ENCODE results near the gene SMAD3. TPM values are rescaled to one million over a fixed set of nuclear protein-coding genes. Genes with fewer than 3 reads are reported as not detected.

The SMAD3 gene
- total RNA-seq, 1 donor from 2014 or later, result 34.6 TPM

DNA sequence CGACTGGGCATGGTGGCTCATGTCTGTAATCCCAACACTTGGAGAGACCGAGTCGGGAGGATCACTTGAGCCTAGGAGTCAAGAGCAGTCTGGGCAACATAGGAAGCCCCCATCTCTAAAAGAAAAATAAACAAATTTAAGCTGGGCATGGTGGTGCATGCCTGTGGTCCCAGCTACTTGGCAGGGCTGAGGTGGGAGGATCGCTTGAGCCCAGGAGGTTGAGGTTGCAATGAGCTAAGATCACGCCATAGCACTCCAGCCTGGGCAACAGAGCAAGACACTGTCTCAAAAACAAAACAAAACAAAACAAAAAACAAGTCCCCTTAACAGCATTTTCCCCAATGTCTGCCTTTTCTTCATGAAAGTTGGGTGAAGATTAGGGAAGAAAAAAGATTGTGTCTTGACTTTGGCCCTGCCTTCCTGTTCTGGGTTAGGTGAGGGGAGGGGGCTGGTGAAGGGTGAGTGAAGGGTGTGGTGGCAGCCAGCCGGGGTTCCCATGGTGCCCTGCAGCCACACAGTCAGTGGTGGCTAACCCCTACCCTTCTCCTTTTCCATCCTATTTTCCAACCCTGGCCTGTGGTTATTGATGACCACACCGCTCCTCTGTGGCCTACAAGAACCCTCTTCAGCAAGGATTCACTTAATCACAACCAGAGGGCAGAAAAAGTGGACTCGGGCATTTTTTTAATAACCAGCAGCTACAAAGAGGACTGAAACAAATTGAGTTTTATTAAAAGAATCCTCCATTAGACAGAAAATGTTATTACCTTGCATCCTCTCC is 28.4 kb upstream of the SMAD3 start:
- DNase-seq, result no peak

DNA sequence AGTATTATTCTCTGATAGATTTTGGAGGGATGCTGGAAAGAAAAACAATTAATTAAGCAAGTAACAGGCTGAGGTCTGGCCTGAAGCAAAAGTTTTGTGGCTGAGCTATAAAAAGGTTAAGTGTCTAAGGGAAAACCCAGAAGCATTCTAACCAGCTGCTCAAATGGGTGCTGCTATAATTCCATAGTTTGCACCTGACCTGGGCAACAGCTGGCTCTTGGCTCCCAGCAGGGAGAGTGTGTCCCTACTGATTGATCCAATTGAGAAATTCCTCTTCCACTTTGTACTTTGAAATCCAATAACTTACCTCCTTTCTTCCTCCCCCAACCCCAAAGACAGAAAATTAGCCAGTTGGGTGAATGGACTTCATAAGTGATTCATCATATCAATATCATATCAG is 27.7 kb upstream of the SMAD3 start:
- DNase-seq, result no peak

DNA sequence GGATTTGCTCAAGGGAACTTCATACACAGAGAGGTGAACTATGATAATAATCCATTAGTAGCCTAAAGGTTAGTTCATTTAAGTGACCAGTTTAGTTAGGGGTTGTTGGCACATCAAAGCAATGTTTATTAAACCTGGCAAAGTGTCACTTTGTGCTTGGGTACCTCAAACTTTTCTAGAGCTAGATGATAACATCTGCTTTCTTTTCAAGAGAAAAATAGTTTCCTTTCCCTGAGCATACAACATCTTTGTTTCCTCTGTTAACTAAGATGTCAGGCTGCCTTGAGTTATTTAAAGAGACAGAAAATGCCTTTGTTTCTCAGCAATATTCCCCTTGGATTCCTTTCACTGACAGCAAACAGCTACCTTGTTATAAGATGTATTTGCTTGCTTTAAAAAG is 26.7 kb upstream of the SMAD3 start:
- no peak for DNase-seq

DNA sequence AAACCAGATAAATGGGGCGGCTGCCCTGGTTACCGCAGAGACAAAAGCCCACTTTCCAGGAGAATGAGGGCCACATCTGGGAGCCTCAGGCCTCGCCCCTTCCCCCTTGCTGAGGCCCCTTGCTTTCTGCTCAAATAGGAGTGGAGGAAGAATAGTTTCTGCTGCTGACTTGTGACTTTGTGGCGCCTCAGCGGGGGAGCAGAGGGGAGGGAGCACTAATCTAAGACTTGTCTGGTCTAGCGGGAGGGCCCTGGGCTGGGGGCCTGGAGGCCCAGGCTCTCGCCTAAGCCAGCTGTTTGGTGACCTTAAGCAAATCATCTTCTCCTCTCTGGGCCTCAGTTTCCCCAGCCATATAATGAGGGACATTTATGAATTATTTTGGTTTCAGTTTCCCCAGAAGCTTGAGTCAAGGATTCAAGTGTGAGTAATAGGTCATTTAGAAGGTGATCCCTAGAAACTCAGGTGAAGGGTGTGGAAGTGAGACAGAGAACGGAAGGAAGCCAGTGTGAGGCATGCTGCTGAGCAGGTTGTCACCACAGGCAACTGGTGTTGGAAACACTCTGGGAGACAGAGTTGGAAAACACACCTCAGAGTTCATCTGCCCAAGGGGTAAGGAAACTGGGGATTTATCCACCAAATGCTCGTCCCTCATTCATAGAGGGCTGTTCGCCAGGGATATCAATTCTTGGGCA is 25.9 kb upstream of the SMAD3 start:
- DNase-seq, result no peak

DNA sequence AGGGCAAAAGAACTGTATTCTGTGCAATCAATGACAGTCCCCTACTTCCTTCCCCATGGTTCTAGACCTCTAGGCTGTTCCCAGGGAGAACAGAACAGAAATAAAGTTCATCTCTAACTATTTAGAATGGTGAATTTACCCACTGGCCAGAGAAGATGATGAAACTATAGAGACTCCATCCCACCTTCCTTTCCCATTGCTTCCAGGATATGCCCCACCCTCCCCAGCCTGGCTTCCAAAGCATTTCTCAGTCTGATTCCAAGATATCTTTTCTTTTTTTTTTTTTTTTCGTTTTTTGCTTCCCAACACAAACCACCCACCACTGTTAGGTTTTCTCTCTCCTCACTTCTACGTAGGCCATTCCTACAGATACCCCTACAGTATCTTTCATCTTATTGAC is 25.1 kb upstream of the SMAD3 start:
- DNase-seq, result no peak

DNA sequence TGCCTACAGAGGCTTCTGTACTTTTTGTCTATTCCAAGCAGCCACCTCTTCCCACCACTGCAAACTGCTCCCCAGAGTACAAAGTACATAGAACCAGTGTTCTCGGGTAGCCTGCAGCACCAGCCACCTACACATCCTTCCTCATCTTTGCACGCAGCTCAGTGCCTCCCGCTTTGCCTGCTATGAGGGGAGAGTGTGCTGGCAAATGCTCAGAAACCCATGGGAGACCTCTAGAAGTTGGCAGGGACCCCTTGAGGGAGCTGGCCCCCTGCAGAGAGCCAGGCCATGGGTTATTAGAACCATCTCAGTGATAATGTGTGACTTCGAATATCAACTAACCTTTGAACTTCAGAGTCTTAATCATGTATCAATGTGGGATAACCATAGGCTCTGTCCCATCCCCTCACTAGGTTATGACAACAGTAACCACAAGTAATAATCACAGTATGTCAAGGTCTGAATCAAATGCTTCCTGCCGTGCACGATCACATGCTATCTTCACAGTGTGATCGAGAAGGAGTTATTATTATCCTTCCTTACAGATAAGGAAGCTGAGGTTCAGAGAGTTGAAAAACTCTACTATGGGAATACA is 22.8 kb upstream of the SMAD3 start:
- no peak for DNase-seq

DNA sequence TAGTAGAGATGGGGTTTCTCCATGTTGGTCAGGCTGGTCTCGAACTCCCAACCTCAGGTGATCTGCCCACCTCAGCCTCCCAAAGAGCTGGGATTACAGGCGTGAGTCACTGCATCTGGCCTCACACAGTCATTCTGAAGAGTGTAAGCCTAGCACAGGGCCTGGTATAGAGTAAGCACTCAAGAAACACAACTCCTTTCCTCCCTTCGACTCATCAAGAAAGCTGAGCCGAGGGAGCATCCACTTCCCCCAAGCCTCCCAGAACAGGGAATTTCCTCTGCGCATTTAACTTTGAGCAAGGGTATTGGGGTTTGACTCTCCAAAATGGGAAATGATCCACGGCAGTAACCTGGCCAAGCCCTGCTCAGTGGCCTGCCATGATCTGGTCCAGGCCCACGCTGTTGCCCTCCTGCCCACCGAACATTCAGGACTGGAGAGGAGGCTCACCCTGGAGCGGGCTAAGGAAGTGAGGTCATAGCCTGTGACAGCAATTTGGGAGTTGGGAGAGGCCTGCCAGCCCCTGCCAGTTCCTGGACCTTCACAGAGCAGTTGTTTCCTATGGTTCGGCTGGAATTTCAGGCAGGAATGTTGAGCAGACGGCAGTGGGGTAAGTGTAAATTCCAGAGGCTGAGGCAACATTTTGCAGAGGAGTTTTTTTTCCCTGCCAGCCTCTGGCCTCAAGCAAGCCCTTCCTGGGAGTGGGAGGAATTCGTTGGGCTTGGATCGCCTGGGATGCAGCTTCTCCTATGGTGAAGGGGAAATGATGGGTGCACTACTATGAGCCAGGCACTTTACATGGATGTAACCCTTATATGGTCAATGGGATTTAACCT is 21.2 kb upstream of the SMAD3 start:
- DNase-seq, result no peak

DNA sequence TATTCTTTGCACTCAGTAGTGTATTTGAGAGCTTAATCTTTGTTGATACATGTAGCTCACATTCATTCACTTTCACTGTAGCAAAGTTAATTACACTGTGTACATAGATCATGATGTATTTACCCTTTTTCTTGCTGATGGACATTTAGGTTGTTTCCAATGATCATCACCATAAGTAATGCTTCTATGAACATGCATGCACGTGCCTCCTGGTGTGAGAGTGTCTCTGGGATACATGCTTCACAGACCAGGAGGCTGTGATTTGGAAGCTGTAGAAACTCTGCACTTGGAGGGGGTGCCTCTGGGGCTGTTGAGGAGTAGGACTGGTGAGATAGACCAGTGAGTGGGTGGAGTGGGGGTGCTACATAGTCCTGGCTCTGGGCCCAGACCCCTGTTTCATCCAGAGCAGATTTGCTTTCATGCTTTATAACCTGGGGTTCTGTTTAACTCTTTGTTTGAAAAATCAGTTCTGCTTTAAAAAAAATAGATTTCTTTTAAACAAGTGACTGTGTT is 18.2 kb upstream of the SMAD3 start:
- DNase-seq, result no peak

DNA sequence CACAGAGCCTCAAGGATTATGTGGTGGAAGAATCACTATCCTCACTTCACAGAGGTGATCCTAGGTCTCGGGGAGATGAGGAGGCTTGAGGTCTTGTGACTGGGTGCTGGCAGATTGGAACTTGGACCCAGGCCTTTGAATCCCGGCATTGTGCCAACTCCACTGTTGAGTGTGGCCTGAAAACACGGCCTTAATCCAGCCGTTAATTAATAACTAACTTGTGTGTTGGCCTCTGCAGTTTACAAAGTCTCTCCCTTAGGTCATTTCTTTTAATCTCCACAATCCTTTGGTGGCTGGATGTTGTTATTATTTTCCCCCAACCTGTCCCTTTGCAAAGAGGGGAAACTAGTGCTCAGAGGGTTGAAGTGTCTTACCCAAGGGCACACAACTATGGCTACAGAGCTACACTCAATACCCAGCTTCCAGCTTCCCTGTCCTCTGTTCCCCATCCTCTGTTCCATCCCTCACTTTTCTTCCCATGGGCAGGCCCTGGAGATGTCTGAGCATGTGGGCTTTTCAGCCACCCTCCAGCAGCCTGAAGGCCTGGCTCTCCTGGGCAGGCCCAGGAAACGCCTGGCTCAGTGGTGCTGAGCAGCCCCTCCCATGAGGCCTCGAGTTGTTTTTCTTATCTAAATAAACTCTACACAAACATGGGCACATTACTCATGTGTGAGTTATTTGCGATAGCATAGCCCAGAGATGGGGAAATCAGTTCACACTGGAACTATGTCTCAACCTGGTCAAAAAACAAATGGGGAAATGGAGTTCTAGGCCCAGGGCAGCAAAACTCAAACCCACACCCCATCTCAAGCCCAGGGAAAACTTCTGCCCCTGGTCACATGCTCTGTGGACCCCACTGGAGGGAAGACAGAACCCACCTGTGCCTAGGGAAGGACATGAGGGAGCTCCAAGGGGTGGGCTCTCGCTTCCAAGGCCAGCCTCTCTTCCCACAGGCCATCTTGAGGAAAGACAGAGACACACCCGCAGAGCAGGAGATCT is 16.8 kb upstream of the SMAD3 start:
- no peak for DNase-seq

DNA sequence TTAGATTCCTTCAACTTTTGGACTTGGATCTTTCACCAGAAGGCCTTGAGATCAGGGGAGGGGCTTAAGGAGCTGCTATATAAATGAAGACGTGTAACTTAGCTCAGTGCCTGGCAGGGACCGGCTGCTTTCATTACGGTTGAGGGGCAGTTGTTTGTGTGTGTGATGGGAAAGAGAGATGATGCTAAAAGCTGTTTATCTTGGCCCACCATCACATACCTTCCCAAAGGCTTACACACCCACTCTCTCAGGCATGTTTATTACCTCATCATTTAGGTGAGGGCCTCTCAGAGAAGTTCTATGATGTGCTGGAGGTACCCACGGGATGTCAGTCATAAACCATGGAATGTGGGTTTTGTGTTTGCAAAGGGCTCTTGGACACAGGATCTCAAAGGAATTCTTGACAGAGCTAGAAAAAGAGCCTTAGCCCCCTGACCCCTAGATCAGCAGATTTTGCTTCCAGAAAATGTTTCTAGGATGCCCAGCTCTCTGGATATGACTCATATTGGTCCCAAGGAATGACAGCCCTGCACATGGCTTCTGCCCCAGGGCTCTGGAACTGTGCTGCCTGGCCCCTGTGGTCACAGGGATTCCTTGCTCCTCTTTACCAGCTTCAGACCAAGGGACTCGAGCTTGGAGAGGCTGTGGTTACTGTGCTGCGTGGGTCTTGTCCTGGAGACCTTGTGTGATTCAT is 15.9 kb upstream of the SMAD3 start:
- DNase-seq, result no peak

DNA sequence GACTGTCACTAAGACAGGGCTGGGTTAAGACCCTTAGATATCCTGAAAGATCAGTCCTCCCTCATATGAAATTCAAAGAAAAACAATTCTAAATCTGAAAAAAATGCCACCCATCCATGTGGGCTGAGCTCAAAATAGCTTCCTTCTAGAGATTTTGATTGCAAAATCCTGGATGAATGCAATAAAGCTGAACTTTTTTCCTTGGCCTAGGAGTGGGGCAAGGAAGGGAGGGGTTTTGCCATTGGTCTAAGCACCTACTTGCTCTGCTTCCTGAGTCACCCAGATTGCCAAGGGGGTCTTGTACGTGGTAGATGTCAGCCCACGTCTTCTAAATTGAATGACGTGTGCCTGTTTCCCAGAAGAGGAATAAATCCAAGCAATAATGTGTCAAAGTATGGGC is 15.3 kb upstream of the SMAD3 start:
- no peak for DNase-seq

DNA sequence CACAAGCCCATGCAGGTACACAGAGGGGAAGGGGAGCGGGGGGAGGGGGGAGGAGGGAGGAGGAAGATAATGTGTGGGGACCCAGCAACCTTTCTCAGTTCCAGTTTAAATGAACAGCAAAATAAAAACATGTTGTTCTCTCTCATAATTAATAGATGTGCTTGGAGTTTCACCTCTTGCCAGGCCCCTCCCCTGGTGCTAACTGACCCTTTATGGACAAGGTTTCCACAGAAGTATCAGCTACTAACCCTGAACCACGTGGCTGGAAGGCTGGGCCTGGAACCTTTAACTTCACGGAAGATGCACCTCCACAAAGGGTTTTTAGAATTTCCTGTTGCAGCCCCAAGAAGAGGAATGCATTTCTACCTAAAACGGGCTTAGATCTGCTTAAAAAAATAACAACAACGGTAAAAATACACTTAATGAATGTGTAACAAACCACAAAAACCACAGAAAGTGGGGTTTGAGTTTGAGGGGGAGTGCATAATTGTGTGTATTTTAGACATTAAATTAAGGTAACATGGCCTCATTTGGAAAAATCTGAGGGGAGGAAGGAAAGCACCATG is 14.8 kb upstream of the SMAD3 start:
- DNase-seq, result no peak

DNA sequence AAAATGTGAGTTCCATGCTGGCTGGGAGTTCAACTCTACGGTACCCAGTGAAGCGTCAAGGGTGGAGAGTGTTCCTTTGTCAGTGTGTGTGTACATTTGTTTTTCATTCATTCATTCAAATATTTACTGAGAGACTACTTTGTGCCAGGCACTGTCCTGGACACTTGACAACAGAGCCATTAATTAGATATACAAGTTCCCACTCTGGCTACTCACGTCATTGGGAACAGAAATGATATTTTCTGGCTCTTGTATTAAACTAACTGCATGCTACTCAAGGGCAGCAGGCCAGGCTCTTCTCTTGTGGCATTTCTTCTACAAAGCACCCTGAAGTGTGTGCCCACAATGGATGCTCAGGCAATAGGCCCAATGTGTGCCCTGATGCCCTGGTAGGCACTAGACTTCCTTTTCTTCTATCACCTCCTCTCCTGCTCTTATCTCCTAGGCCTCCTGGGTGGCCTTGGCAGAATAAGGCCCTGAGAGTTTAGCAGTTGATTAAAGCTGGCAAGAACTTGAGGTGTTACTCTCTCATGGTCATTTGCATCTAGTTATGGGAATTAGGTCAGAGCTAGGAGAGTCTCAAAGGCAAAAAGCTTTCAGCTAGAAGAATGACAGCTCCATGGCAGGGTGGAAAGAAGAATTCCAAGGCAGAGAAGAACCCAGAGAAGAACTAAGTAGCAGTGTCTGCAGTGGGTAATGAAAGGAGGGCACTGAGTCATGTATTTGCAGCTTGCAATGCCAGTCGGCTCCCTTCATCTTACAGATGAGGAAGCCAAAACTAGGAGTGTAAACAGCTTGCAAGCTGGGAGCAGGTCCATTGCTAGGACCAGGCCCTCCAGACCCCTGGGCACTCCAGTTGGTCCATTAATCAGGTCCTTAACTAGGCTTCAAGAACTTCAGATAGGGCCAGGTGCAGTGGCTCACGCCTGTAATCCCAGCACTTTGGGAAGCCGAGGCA is 14.0 kb upstream of the SMAD3 start:
- no peak for DNase-seq

DNA sequence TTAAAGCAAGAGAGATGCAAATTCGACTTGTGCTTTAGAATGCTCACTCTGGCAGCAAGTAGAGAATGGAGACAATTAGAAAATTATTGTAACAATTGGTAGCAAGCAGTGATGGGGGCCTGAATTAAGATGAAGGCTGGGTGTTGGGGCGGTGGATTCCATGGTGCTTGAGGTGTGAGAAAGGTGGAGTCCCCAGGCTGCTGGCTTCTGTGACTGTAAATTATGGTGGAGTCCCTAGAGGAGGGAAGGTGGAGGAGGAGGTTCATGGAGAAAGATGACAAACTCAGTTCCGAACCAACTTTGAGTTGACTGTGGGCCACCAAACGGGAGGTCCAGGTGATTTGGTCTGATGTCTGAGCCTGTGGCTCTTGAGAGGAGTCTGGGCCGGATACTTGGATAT is 10.7 kb upstream of the SMAD3 start:
- no peak for DNase-seq

DNA sequence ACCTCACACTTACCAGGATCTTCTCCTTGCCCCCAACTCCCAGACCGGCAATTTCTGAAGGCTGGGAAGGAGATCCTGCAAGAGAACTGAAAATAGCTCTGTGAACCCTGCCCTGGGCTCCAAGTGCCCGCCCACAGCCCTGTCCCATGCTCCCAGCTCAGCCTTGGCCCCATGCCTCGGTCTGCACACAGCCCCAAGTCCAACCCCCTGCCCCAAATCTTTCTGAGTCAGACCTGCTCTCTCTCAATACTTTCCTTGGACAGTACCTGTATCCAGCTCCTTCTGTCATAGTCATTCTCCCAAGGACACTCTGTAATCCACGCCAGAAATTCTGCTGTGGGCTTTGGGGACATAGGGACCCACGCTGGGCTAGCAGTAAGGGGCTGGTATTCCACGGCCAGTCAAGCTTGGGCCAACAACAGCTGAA is 6.3 kb upstream of the SMAD3 start:
- no peak for DNase-seq

DNA sequence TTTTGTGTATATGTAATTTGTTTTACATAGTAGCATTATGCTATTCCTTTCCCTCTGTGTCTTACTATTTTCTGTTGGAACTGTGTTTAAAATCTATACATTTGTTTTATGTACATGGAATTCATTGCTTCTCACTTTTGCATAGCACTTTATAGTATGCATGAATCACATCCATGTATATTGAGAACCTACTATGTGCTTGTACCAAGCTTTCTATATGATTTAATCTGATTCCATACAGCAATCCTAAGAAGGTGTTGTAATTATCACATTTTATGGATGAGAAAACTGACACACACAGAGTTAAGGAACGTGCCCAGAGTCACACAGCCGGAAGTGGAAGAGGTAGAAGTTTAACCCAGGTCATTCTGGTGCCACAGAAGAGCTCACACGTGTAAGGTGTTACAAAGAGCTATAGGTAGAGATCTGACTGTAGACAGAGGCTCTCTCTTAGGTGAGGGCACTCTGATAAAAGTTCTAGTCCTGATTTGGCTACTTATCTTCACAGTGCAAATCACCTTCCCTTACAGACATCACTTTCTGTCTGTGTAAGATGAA is 3.5 kb upstream of the SMAD3 start:
- no peak for DNase-seq

DNA sequence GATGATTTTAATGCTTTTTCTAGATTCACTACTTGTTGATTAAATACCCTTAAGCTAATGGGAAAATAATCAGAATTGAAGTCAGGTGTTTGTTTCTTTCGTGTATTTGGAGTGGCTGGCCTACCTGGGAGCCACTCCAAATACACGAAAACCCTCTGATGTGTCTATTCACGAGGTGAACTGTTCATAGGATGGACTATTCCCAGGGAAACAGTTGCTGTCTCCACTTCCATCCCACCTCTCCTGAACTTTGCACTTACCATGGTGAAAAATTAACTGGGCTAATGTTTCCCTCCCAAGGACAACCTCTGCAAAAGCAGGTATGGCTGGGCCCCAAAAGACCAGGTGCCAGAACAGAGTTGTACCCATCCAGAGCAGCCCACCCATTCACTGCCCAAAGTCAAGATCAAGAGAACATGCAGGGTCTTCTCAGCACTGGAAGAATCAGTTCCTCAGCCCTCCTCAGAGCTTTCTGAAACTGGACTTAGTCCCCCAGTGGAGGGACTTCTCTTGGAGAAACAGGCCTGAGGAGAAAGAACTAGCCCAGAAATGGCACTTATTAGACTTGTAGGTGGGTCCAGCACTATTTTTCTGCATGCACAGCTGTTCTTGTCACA is 2.9 kb upstream of the SMAD3 start:
- no peak for DNase-seq
